ENCODE data around the gene CDC5L.

DNA sequence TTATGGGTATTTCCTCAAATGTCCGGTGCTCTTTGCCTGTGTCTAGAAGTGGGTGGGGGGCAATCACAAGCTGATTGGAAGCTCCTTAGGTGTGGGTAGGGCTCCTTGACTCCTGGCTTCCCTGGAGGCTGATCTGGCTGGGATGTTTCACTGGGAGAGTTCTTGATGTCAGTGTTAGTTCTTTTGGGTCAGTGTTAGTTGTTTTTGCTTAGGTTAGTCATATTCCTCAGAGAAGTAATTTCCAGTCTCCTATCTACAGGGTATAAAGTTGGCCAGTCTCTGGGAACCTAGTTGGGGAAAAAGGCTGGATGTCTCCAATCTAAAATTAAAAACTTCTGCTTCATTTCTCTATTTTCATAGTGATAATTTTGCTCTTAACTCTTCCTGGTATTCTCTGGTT, 23.6 kb downstream of the CDC5L start:
- TF ChIP-seq CTCF (conservative IDR thresholded peaks at IDR 0.05) (no peak), ZFX (IDR thresholded peaks at IDR 0.05) (no peak)

Data from C4-2B (cell line).